Mesenchymal stem cell (in vitro differentiated cells and primary cell): ENCODE data around the gene DSCAML1.

ENCODE experiments used
- DNase-seq: peaks from one replicate; pipeline ENCODE4 v3.0.0-alpha.2; 2013
- H2AFZ ChIP-seq: one replicate; pipeline ENCODE4 v1.6.1; 2013; ENCODE audit warnings: low read depth, mild to moderate bottlenecking, control low read depth, inconsistent platforms, low read length, moderate library complexity
- H2AK5ac ChIP-seq: 2 replicates; pipeline ENCODE4 v1.6.1; 2013; ENCODE audit warnings: low read length, moderate library complexity, mild to moderate bottlenecking, inconsistent platforms; ENCODE audit not compliant: severe bottlenecking
- H2BK120ac ChIP-seq: one replicate; pipeline ENCODE4 v1.6.1; 2013; ENCODE audit warnings: low read depth, mild to moderate bottlenecking, inconsistent platforms, low read length, moderate library complexity
- H2BK12ac ChIP-seq, 2 experiments: one replicate each; pipeline ENCODE4 v1.6.1; 2013; ENCODE audit warnings: inconsistent platforms in 2 of 2, low read length in 2 of 2, mild to moderate bottlenecking in 2 of 2, moderate library complexity in 2 of 2, control low read depth in 1 of 2
- H2BK15ac ChIP-seq: one replicate; pipeline ENCODE4 v1.6.1; 2013; ENCODE audit warnings: mild to moderate bottlenecking, low read depth, inconsistent platforms; ENCODE audit not compliant: poor library complexity, severe bottlenecking
- H2BK5ac ChIP-seq: 2 replicates; pipeline ENCODE4 v1.6.1; 2013; ENCODE audit warnings: low read depth, mild to moderate bottlenecking, low read length, control low read depth, inconsistent platforms; ENCODE audit not compliant: poor library complexity, severe bottlenecking
- H3K14ac ChIP-seq, 2 experiments: one replicate each; pipeline ENCODE4 v1.6.1; 2013; ENCODE audit warnings: inconsistent platforms in 2 of 2, low read length in 2 of 2, control low read depth in 1 of 2, mild to moderate bottlenecking in 1 of 2, moderate library complexity in 1 of 2
- H3K18ac ChIP-seq, 2 experiments: one replicate each; pipeline ENCODE4 v1.6.1; 2013; ENCODE audit warnings: inconsistent platforms in 2 of 2, low read length in 2 of 2, control low read depth in 1 of 2, low read depth in 1 of 2, mild to moderate bottlenecking in 1 of 2
- H3K23ac ChIP-seq, 2 experiments: one replicate each; pipeline ENCODE4 v1.6.1; 2013; ENCODE audit warnings: inconsistent platforms in 2 of 2, low read length in 2 of 2, mild to moderate bottlenecking in 2 of 2, moderate library complexity in 2 of 2, control low read depth in 1 of 2
- H3K27ac ChIP-seq: 2 replicates; pipeline ENCODE4 v1.5.1; 2013; ENCODE audit warnings: mild to moderate bottlenecking, moderate library complexity, low read length, control low read depth, inconsistent platforms; ENCODE audit not compliant: poor library complexity, severe bottlenecking
- H3K27me3 ChIP-seq, 2 experiments: 2 replicates each; pipeline versions ENCODE4 v1.6.1 to v1.7.0; 2013; ENCODE audit warnings: low read length in 2 of 2, mild to moderate bottlenecking in 2 of 2, moderate library complexity in 2 of 2, control low read depth in 1 of 2, inconsistent platforms in 1 of 2; ENCODE audit not compliant: control insufficient read depth in 1 of 2, insufficient read depth in 1 of 2
- H3K36me3 ChIP-seq, 2 experiments: 2 replicates each; pipeline versions ENCODE4 v1.6.1 to v1.7.0; 2013; ENCODE audit warnings: low read length in 2 of 2, control low read depth in 1 of 2, inconsistent platforms in 1 of 2, low read depth in 1 of 2, mild to moderate bottlenecking in 1 of 2; ENCODE audit not compliant: insufficient read depth in 2 of 2, control insufficient read depth in 1 of 2
- H3K4ac ChIP-seq, 2 experiments: one replicate each; pipeline ENCODE4 v1.6.1; 2013; ENCODE audit warnings: inconsistent platforms in 2 of 2, low read length in 2 of 2, mild to moderate bottlenecking in 2 of 2, moderate library complexity in 2 of 2, control low read depth in 1 of 2, low read depth in 1 of 2
- H3K4me1 ChIP-seq: 2 replicates; pipeline ENCODE4 v1.6.1; 2013; ENCODE audit warnings: low read depth, low read length, control low read depth; ENCODE audit not compliant: control insufficient read depth, insufficient read depth
- H3K4me2 ChIP-seq: 2 replicates; pipeline ENCODE4 v1.6.1; 2013; ENCODE audit warnings: low read length, mild to moderate bottlenecking, inconsistent platforms; ENCODE audit not compliant: poor library complexity, severe bottlenecking
- H3K4me3 ChIP-seq, 2 experiments: 2 replicates each; pipeline versions ENCODE4 v1.5.1 to v1.7.0; 2013; ENCODE audit warnings: low read length in 2 of 2, mild to moderate bottlenecking in 2 of 2, control low read depth in 1 of 2, low read depth in 1 of 2; ENCODE audit not compliant: insufficient read depth in 1 of 2
- H3K79me1 ChIP-seq: replicated peaks from 2 replicates; pipeline ENCODE4 v1.6.1; 2013; ENCODE audit warnings: mild to moderate bottlenecking, control low read depth, low read length, inconsistent platforms; ENCODE audit not compliant: poor library complexity, severe bottlenecking
- H3K9ac ChIP-seq: 2 replicates; pipeline ENCODE4 v1.7.0; 2013; ENCODE audit warnings: mild to moderate bottlenecking, low read length, moderate library complexity
- H3K9me3 ChIP-seq: 2 replicates; pipeline ENCODE4 v1.7.0; 2013; ENCODE audit warnings: mild to moderate bottlenecking, low read length; ENCODE audit not compliant: control insufficient read depth
- H4K8ac ChIP-seq: one replicate; pipeline ENCODE4 v1.6.1; 2013; ENCODE audit warnings: inconsistent platforms, mild to moderate bottlenecking, low read length, moderate library complexity
- H4K91ac ChIP-seq: one replicate; pipeline ENCODE4 v1.6.1; 2013; ENCODE audit warnings: mild to moderate bottlenecking, low read length, inconsistent platforms
- WGBS: methylation state at CpG from one replicate; pipeline ENCODE4 v1.1.7; 2013; ENCODE audit warnings: mixed read lengths; 5-methylcytosine and 5-hydroxymethylcytosine counted together

DSCAML1 gene

GRCh38 chr11:117725048-117725734, 71.8 kb downstream of the DSCAML1 start:
- no peak overlapping the region for H2AFZ ChIP-seq
- H4K91ac ChIP-seq = no peak overlapping the region
- H2BK5ac ChIP-seq = no peak overlapping the region
- H3K9ac ChIP-seq = no peak overlapping the region
- H4K8ac ChIP-seq = no peak overlapping the region
- peaks cover 4% of the 10 kb centered on the region for H3K9me3 ChIP-seq
- no peak overlapping the region for H2AK5ac ChIP-seq
- no peak overlapping the region for H2BK120ac ChIP-seq
- H3K4ac ChIP-seq = no peak overlapping the region
- H2BK12ac ChIP-seq = no peak overlapping the region
- peaks cover 31 to 51% of the 10 kb centered on the region in 2 experiments for H3K27me3 ChIP-seq
- H3K27ac ChIP-seq = no peak overlapping the region
- peaks cover 2% of the 10 kb centered on the region for H3K79me1 ChIP-seq
- no peak overlapping the region for H3K18ac ChIP-seq
- no peak overlapping the region for H3K23ac ChIP-seq
- 72% methylated on average over 11 of the region's 12 CpGs for WGBS
- H2BK15ac ChIP-seq = no peak overlapping the region
- no peak overlapping the region for H3K4me3 ChIP-seq
- H3K36me3 ChIP-seq = no peaks in the 10 kb centered on the region
- H3K14ac ChIP-seq = no peak overlapping the region
- no peak overlapping the region for H3K4me2 ChIP-seq
- no peak for DNase-seq
- no peaks in the 10 kb centered on the region for H3K4me1 ChIP-seq

- H4K8ac ChIP-seq = no peak overlapping the region
- no peak overlapping the region for H2BK12ac ChIP-seq
- H3K79me1 ChIP-seq = peaks cover 2% of the 10 kb centered on the region
- H3K4me2 ChIP-seq = no peak overlapping the region
- no peak overlapping the region for H4K91ac ChIP-seq
- H3K9me3 ChIP-seq = peaks cover 4% of the 10 kb centered on the region
- no peak overlapping the region for H3K4me3 ChIP-seq
- H3K18ac ChIP-seq = no peak overlapping the region
- H2BK5ac ChIP-seq = no peak overlapping the region
- H2AFZ ChIP-seq = no peak overlapping the region
- H3K27me3 ChIP-seq = peaks cover 34 to 55% of the 10 kb centered on the region in 2 experiments
- H3K23ac ChIP-seq = no peak overlapping the region
- H2BK120ac ChIP-seq = no peak overlapping the region
- no peak overlapping the region for H3K9ac ChIP-seq
- H2BK15ac ChIP-seq = no peak overlapping the region
- H3K14ac ChIP-seq = no peak overlapping the region
- H3K27ac ChIP-seq = no peak overlapping the region
- H3K4me1 ChIP-seq = no peaks in the 10 kb centered on the region
- H3K36me3 ChIP-seq = no peaks in the 10 kb centered on the region
- no peak for DNase-seq
- no peak overlapping the region for H3K4ac ChIP-seq
- no peak overlapping the region for H2AK5ac ChIP-seq
Observed at GRCh38 chr11:117724621-117725020, 72.4 kb downstream of the DSCAML1 start.

GRCh38 chr11:117724104-117724503, 72.9 kb downstream of the DSCAML1 start:
- Histone ChIP-seq H3K27me3 (peaks cover 38 to 60% of the 10 kb centered on the region in 2 experiments), H3K4me2 (no peak overlapping the region), H2AK5ac (no peak overlapping the region), H3K9me3 (peaks cover 4% of the 10 kb centered on the region), H2BK12ac (no peak overlapping the region), H3K14ac (no peak overlapping the region), H3K9ac (no peak overlapping the region), H3K4me1 (no peaks in the 10 kb centered on the region), H2BK5ac (no peak overlapping the region), H2BK15ac (no peak overlapping the region), H3K79me1 (peaks cover 2% of the 10 kb centered on the region), H2BK120ac (no peak overlapping the region), H3K18ac (no peak overlapping the region), H4K91ac (no peak overlapping the region), H3K23ac (no peak overlapping the region), H3K4ac (no peak overlapping the region), H2AFZ (no peak overlapping the region), H4K8ac (no peak overlapping the region), H3K36me3 (no peaks in the 10 kb centered on the region), H3K27ac (no peak overlapping the region), H3K4me3 (no peak overlapping the region)
- no peak for DNase-seq
- 37% methylated on average over 5 of the region's 5 CpGs for WGBS

- no peak overlapping the region for H4K91ac ChIP-seq
- H3K27ac ChIP-seq = no peak overlapping the region
- no peak overlapping the region for H3K9ac ChIP-seq
- no peak overlapping the region for H2AK5ac ChIP-seq
- H4K8ac ChIP-seq = no peak overlapping the region
- no peak overlapping the region for H2BK120ac ChIP-seq
- no peak overlapping the region for H3K4ac ChIP-seq
- H3K9me3 ChIP-seq = peaks cover 4% of the 10 kb centered on the region
- H3K36me3 ChIP-seq = no peaks in the 10 kb centered on the region
- H3K79me1 ChIP-seq = peaks cover 2% of the 10 kb centered on the region
- H3K4me2 ChIP-seq = no peak overlapping the region
- H3K27me3 ChIP-seq = peaks cover 43 to 65% of the 10 kb centered on the region in 2 experiments
- H2BK15ac ChIP-seq = no peak overlapping the region
- no peak overlapping the region for H3K18ac ChIP-seq
- H2AFZ ChIP-seq = no peak overlapping the region
- no peak for DNase-seq
- H3K4me1 ChIP-seq = no peaks in the 10 kb centered on the region
- no peak overlapping the region for H2BK5ac ChIP-seq
- no peak overlapping the region for H3K14ac ChIP-seq
- WGBS = 46% methylated on average over 12 of the region's 12 CpGs
- no peak overlapping the region for H2BK12ac ChIP-seq
- H3K4me3 ChIP-seq = no peak overlapping the region
- no peak overlapping the region for H3K23ac ChIP-seq
Observed at GRCh38 chr11:117723277-117724024, 73.6 kb downstream of the DSCAML1 start.
